ENCODE measurements around the gene VPS41. TPM values are rescaled to one million over a fixed set of nuclear protein-coding genes. Genes with fewer than 3 reads are reported as not detected.

Gene VPS41
- total and polyA plus RNA-seq, 10 of the 15 experiments (the other 5 are each of a cell fraction or from before 2014, with no cell fraction given): 15.3 to 63.2 (median 47.0) TPM

DNA sequence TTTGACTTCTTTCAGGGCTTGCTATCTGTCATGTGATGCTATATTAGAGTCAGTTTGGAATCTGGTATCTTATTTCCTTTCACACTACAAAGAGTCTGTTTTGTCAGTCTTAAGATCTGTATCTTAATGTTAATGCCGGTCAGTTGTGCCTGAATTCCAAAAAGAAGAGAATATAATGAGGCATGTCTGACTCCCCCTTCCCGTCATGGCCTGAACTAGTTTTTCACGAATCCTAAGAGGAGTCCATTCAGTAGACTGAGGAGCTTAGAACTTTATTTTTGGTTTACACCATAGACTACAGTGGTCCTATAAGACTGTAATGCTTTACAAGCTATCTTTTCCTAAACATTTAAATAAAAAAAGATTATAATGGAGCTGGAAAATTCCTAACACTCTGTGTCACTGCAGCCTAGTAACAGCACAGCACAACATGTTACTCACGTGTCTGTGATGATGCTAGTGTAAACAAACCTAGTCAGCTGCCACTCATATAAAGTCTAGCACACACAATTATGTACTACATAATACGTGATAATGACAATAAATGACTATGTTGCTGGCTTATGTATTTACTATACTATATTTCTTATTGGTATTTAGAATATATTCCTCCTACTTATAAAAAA, 50.6 kb downstream of the VPS41 start:
- intact Hi-C loops (cut with micrococcal nuclease; ENCODE audit: unreplicated experiment) (no loop called here), in situ Hi-C loops (cut with MboI) (no loop called here)
- POLR2A ChIA-PET: no interaction called here
- H3K27me3 ChIP-seq (replicated peaks in 1 of 2; ENCODE audit: control insufficient read depth in 2 of 2, insufficient read depth in 2 of 2, low read length in 1 of 2): no peaks in the 10 kb centered on the region
- TF ChIP-seq CBX5 (IDR thresholded peaks at IDR 0.05; ENCODE audit: low read depth): no peak
- TF ChIP-seq, protein P1, sequence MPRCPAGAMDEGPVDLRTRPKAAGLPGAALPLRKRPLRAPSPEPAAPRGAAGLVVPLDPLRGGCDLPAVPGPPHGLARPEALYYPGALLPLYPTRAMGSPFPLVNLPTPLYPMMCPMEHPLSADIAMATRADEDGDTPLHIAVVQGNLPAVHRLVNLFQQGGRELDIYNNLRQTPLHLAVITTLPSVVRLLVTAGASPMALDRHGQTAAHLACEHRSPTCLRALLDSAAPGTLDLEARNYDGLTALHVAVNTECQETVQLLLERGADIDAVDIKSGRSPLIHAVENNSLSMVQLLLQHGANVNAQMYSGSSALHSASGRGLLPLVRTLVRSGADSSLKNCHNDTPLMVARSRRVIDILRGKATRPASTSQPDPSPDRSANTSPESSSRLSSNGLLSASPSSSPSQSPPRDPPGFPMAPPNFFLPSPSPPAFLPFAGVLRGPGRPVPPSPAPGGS (IDR thresholded peaks at IDR 0.05; ENCODE audit: borderline replicate concordance, insufficient read depth, low read depth, low read length, poor library complexity, severe bottlenecking): no peak
- TF ChIP-seq, protein P2, sequence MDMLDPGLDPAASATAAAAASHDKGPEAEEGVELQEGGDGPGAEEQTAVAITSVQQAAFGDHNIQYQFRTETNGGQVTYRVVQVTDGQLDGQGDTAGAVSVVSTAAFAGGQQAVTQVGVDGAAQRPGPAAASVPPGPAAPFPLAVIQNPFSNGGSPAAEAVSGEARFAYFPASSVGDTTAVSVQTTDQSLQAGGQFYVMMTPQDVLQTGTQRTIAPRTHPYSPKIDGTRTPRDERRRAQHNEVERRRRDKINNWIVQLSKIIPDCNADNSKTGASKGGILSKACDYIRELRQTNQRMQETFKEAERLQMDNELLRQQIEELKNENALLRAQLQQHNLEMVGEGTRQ (IDR thresholded peaks at IDR 0.05; ENCODE audit: borderline replicate concordance, low read depth, low read length): no peak
- TF ChIP-seq, protein P3, sequence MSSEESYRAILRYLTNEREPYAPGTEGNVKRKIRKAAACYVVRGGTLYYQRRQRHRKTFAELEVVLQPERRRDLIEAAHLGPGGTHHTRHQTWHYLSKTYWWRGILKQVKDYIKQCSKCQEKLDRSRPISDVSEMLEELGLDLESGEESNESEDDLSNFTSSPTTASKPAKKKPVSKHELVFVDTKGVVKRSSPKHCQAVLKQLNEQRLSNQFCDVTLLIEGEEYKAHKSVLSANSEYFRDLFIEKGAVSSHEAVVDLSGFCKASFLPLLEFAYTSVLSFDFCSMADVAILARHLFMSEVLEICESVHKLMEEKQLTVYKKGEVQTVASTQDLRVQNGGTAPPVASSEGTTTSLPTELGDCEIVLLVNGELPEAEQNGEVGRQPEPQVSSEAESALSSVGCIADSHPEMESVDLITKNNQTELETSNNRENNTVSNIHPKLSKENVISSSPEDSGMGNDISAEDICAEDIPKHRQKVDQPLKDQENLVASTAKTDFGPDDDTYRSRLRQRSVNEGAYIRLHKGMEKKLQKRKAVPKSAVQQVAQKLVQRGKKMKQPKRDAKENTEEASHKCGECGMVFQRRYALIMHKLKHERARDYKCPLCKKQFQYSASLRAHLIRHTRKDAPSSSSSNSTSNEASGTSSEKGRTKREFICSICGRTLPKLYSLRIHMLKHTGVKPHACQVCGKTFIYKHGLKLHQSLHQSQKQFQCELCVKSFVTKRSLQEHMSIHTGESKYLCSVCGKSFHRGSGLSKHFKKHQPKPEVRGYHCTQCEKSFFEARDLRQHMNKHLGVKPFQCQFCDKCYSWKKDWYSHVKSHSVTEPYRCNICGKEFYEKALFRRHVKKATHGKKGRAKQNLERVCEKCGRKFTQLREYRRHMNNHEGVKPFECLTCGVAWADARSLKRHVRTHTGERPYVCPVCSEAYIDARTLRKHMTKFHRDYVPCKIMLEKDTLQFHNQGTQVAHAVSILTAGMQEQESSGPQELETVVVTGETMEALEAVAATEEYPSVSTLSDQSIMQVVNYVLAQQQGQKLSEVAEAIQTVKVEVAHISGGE (CRISPR knock-in tag; IDR thresholded peaks at IDR 0.05): no peak
- no peak for TF ChIP-seq RBBP5 (conservative IDR thresholded peaks at IDR 0.05)
- TF ChIP-seq, protein P4, sequence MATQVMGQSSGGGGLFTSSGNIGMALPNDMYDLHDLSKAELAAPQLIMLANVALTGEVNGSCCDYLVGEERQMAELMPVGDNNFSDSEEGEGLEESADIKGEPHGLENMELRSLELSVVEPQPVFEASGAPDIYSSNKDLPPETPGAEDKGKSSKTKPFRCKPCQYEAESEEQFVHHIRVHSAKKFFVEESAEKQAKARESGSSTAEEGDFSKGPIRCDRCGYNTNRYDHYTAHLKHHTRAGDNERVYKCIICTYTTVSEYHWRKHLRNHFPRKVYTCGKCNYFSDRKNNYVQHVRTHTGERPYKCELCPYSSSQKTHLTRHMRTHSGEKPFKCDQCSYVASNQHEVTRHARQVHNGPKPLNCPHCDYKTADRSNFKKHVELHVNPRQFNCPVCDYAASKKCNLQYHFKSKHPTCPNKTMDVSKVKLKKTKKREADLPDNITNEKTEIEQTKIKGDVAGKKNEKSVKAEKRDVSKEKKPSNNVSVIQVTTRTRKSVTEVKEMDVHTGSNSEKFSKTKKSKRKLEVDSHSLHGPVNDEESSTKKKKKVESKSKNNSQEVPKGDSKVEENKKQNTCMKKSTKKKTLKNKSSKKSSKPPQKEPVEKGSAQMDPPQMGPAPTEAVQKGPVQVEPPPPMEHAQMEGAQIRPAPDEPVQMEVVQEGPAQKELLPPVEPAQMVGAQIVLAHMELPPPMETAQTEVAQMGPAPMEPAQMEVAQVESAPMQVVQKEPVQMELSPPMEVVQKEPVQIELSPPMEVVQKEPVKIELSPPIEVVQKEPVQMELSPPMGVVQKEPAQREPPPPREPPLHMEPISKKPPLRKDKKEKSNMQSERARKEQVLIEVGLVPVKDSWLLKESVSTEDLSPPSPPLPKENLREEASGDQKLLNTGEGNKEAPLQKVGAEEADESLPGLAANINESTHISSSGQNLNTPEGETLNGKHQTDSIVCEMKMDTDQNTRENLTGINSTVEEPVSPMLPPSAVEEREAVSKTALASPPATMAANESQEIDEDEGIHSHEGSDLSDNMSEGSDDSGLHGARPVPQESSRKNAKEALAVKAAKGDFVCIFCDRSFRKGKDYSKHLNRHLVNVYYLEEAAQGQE (IDR thresholded peaks at IDR 0.05; ENCODE audit: low read depth, low read length): no peak
- H2AFZ ChIP-seq (ENCODE audit: control insufficient read depth, low read depth, low read length): no peak overlapping the region
- 96% methylated on average over 5 of the region's 5 CpGs for WGBS (ENCODE audit: insufficient coverage, insufficient replicate concordance, low lambda C conversion rate, missing lambda C conversion rate)
- H3K36me3 ChIP-seq (ENCODE audit: control insufficient read depth in 2 of 2, insufficient read depth in 2 of 2, low read length in 1 of 2): no peaks in the 10 kb centered on the region
- FAIRE-seq: no peak
- RAD21 ChIA-PET (ENCODE audit: unreplicated experiment): no interaction called here
- H3K4me1 ChIP-seq (ENCODE audit: control insufficient read depth, insufficient read depth, low read length): peaks cover 6% of the 10 kb centered on the region; the same call in 1 of the 2 replicates
- no peaks in the 10 kb centered on the region for H4K20me1 ChIP-seq (ENCODE audit: control insufficient read depth, insufficient read depth)
- H3K4me2 ChIP-seq (ENCODE audit: control insufficient read depth, insufficient read depth): no peak overlapping the region
- CTCF ChIA-PET: interaction anchor here (0.7 to 1.2 kb wide), 2 partner anchors 17 to 523 kb away, joined by 3 read pairs; no protein-coding TSS in a partner anchor
- ATAC-seq: no peak
- SMC1A ChIA-PET (ENCODE audit: uncharacterized antibody, unreplicated experiment): interaction anchor here (1.2 kb wide), 1 partner anchor 16 kb away, joined by 4 read pairs; no protein-coding TSS in a partner anchor
- no peak for DNase-seq (ENCODE audit: low read depth, low spot score)
- no peak overlapping the region for H3K27ac ChIP-seq (ENCODE audit: control insufficient read depth, insufficient read depth)
- no peaks in the 10 kb centered on the region for H3K9me3 ChIP-seq (replicated peaks; ENCODE audit: control insufficient read depth, insufficient read depth, low read length)
- H3K4me3 ChIP-seq: no peak overlapping the region
- no peaks in the 10 kb centered on the region for H3K79me2 ChIP-seq (ENCODE audit: control insufficient read depth, insufficient read depth, low read length)
- no TSS peak for BruUV-seq (replicated peaks)
- H3K9ac ChIP-seq (ENCODE audit: control insufficient read depth, insufficient read depth, low read length): no peak overlapping the region
